Measurements from ENCODE around the gene EARS2.

The EARS2 gene

GRCh38 chr16:23595246-23595950 is 38.2 kb upstream of the EARS2 start:
- H3K4me3 ChIP-seq (ENCODE audit: low read depth, low read length, poor library complexity, severe bottlenecking): peak overlapping the region; percentile 93
- H3K27me3 ChIP-seq (ENCODE audit: insufficient read depth, low read length): no peaks in the 10 kb centered on the region
- H3K79me2 ChIP-seq (ENCODE audit: insufficient read depth, low read length): peaks cover 45% of the 10 kb centered on the region
- no peaks in the 10 kb centered on the region for H3F3A ChIP-seq (ENCODE audit: insufficient read depth, low read length)
- H4K20me1 ChIP-seq (ENCODE audit: insufficient read depth, low read length): no peaks in the 10 kb centered on the region
- H3K36me3 ChIP-seq (ENCODE audit: insufficient read depth, low read length): peaks cover 40% of the 10 kb centered on the region
- H3K4me1 ChIP-seq (ENCODE audit: insufficient read depth, low read length, severe bottlenecking): peaks cover 15% of the 10 kb centered on the region
- no peak overlapping the region for H3K27ac ChIP-seq (ENCODE audit: low read depth, low read length, poor library complexity, severe bottlenecking)
- no peaks in the 10 kb centered on the region for H3K9me3 ChIP-seq (ENCODE audit: low read length)
- H3K9me2 ChIP-seq (ENCODE audit: low read depth, low read length): no peaks in the 10 kb centered on the region
- H3K9ac ChIP-seq (ENCODE audit: low read length): peak overlapping the region; percentile 94
- TF ChIP-seq EZH2 (IDR thresholded peaks at IDR 0.05; ENCODE audit: borderline replicate concordance, low read length): no peak
- TF ChIP-seq CTCF (IDR thresholded peaks at IDR 0.05; ENCODE audit: low read length): no peak
- peak overlapping the region; percentile 99 for H3K4me2 ChIP-seq (ENCODE audit: low read length)
- H2AFZ ChIP-seq (ENCODE audit: low read length): no peak overlapping the region

- Histone ChIP-seq H3K9ac (ENCODE audit: low read length) (no peak overlapping the region), H3K36me3 (ENCODE audit: insufficient read depth, low read length) (peaks cover 51% of the 10 kb centered on the region), H4K20me1 (ENCODE audit: insufficient read depth, low read length) (no peaks in the 10 kb centered on the region)
Observed at GRCh38 chr16:23594186-23594585, 37.0 kb upstream of the EARS2 start.

GRCh38 chr16:23590181-23590580 is 33.0 kb upstream of the EARS2 start:
- no peaks in the 10 kb centered on the region for H3K27me3 ChIP-seq (ENCODE audit: insufficient read depth, low read length)
- peaks cover 88% of the 10 kb centered on the region for H3K36me3 ChIP-seq (ENCODE audit: insufficient read depth, low read length)
- no peaks in the 10 kb centered on the region for H4K20me1 ChIP-seq (ENCODE audit: insufficient read depth, low read length)

More at GRCh38 chr16:23594186-23594585, 37.0 kb upstream of the EARS2 start:
- Histone ChIP-seq H3K9me2 (ENCODE audit: low read depth, low read length) (no peaks in the 10 kb centered on the region), H2AFZ (ENCODE audit: low read length) (no peak overlapping the region), H3K27ac (ENCODE audit: low read depth, low read length, poor library complexity, severe bottlenecking) (no peak overlapping the region), H3K27me3 (ENCODE audit: insufficient read depth, low read length) (no peaks in the 10 kb centered on the region), H3K4me3 (ENCODE audit: low read depth, low read length, poor library complexity, severe bottlenecking) (no peak overlapping the region), H3K4me2 (ENCODE audit: low read length) (no peak overlapping the region), H3K79me2 (ENCODE audit: insufficient read depth, low read length) (peaks cover 48% of the 10 kb centered on the region), H3F3A (ENCODE audit: insufficient read depth, low read length) (no peaks in the 10 kb centered on the region), H3K9me3 (ENCODE audit: low read length) (no peaks in the 10 kb centered on the region), H3K4me1 (ENCODE audit: insufficient read depth, low read length, severe bottlenecking) (peaks cover 15% of the 10 kb centered on the region)
- TF ChIP-seq CTCF (IDR thresholded peaks at IDR 0.05; ENCODE audit: low read length): no peak
- TF ChIP-seq EZH2 (IDR thresholded peaks at IDR 0.05; ENCODE audit: borderline replicate concordance, low read length): no peak

More at GRCh38 chr16:23590181-23590580, 33.0 kb upstream of the EARS2 start:
- no peak overlapping the region for H3K4me2 ChIP-seq (ENCODE audit: low read length)
- no peaks in the 10 kb centered on the region for H3K9me3 ChIP-seq (ENCODE audit: low read length)
- no peaks in the 10 kb centered on the region for H3K9me2 ChIP-seq (ENCODE audit: low read depth, low read length)
- no peak overlapping the region for H3K4me3 ChIP-seq (ENCODE audit: low read depth, low read length, poor library complexity, severe bottlenecking)
- no peaks in the 10 kb centered on the region for H3F3A ChIP-seq (ENCODE audit: insufficient read depth, low read length)
- TF ChIP-seq CTCF (IDR thresholded peaks at IDR 0.05; ENCODE audit: low read length): no peak
- TF ChIP-seq EZH2 (IDR thresholded peaks at IDR 0.05; ENCODE audit: borderline replicate concordance, low read length): no peak
- H3K4me1 ChIP-seq (ENCODE audit: insufficient read depth, low read length, severe bottlenecking): peaks cover 8% of the 10 kb centered on the region
- H3K9ac ChIP-seq (ENCODE audit: low read length): no peak overlapping the region
- H3K79me2 ChIP-seq (ENCODE audit: insufficient read depth, low read length): peaks cover 41% of the 10 kb centered on the region
- H2AFZ ChIP-seq (ENCODE audit: low read length): no peak overlapping the region
- no peak overlapping the region for H3K27ac ChIP-seq (ENCODE audit: low read depth, low read length, poor library complexity, severe bottlenecking)

Measured in OCI-LY1 (cell line).